Dermis microvascular lymphatic vessel endothelial cell (primary cell): ENCODE measurements around the gene PURA. TPM values are rescaled to one million over a fixed set of nuclear protein-coding genes. Genes with fewer than 3 reads are reported as not detected.

ENCODE experiments used
- DNase-seq, 2 donors: peaks; one replicate each; pipeline versions ENCODE4 v3.0.0 to v3.0.0-alpha.2; 2010; ENCODE audit warnings: low read depth in 2 of 2
- total RNA-seq: library from RNA; depleted of rRNA; stranded (reverse); fragments of >200 nt; gene quantifications from 2 replicates; pipeline ENCODE4 v1.2.1, GENCODE V29; 2014

Gene PURA
- total RNA-seq = 4.5 and 7.0 TPM in 2 replicates

DNA sequence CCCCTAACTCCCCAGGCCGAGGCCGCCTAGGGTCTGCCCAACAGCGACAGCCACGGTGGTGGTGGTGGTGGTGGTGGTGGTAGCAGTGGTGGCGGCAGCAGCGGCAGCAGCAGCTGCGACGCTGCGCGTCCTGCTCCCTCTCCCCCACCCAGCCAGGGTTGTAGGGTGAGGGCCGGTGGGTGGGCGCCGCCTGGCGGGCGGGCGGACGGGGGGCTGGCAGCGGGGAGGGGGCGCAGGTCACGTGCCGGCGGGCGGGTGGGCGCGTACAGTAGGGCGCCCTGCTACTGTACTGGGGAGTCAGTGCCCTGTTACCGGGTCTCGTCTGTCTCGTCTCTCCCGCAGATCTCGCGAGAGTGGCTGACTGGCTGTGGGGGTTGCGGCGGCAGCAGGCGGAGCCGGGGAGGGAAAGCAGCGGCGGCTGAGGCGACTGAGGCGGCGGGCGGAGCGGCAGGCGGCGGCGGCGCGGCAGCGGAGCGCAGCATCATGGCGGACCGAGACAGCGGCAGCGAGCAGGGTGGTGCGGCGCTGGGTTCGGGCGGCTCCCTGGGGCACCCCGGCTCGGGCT is at the start of gene PURA:
PURA (plus strand) TSS at position 411 of the 565 bp plus-strand sequence; CDS start at position 484, 73 bp downstream.
- DNase-seq = peak; percentile 86 to 95

DNA sequence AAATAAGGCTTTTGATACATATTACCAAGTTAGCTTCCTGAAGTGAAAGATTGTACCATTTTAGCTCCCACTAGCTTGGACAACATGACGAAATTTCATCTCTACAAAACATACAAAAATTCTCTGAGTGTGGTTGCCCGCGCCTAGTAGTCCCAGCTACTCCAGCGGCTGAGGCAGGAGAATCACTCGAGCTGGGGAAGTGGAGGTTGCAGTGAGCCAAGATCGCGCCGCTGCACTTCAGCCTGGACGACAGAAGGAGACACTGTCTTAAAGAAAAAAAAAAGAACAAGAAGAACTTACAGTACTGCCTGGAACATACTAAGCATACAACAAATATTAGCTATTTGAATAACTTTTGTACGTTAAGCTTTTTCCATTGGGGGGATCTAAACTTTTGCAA is 41.1 kb upstream of the PURA start:
- no peak for DNase-seq

DNA sequence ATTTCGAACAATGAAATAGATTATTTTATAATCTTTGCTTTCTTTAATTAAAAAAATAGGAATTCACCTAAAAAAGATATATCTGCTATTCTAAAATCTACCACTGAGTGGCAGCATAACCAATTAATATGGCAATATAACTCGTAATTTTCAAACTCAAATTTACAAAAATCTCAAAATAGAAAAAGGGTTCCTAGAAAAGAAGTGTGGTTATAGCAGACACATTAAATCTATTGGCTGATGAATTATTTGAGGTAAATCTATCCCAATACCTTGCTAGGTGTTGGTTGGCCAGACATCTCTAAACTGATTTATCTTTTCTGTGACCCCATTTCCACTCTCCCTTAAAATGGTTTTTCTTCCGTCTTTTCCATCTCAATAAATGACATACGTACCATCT is 40.6 kb upstream of the PURA start:
- peak in 1 of 2 donors; percentile 17 for DNase-seq

DNA sequence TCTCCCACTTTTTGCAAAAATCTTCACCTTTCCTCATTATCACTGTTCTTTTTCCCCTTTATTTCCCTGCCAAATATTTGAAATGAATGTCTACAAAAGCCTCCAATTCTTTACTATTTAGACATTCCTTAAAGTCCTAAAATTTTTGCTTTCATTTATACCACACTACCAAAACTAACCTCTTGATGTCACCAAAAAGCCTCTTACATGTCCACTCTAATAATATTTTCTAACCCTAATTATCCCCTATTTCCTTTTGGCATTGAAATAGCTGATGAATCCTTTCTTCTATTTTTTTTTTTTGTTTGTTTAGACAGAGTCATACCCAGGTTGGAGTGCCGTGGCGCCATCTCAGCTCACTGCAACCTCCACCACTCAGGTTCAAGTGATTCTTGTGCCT is 38.5 kb upstream of the PURA start:
- no peak for DNase-seq

DNA sequence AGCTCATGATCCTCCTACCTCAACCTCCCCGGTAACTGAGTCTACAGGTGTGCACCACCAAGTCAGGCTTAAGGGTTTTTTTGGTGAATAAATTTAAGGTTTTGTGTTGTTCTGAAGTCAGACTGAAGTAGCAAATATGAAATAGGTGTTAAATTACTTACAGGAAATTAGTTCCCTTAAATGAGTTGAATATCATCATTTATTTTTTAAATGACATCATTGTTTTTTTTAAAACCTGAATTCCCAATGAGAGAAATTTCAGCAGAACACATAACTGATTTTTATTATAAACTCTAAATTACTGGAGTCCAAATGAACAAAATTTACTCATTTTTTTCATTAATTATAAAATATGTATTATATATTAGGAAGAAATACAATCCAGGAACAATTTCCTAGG is 37.8 kb upstream of the PURA start:
- no peak for DNase-seq

DNA sequence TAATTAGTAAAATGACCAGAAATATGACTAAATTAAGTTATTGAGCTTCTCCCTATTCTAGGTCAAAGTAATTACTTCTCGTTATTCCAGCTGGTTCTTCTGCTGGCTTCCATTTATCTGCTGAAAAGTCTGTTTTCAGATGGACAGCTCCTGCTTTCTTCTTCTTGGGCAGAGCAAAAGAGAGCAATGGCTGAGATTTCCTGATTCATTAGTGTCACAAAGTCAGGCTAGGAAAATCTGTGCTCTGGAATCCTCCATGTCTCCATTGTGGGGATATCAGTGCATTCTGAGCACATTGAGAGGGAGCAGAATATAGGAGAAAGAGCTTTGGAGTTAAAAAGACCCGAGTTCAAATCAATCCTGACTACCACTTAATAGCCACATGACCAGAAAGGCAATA is 37.1 kb upstream of the PURA start:
- no peak for DNase-seq

DNA sequence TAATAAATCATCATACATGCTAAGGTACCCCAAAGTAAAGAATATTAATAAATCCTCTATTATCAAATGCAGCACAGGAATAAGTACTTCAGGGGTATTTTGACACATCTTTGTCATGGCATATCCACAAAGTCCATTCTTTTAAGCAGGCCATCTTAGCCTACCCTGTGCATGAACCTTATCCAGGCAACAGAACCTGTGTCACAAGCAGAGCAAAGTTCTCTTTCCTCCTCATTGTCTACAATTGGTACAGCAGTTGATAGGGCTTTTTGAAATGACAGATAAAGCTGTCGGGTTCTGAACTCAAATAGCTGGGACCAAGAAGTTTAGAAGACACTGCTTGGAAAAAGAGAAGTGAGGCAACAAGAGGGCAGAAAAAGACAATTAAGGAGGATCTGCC is 30.8 kb upstream of the PURA start:
- no peak for DNase-seq

DNA sequence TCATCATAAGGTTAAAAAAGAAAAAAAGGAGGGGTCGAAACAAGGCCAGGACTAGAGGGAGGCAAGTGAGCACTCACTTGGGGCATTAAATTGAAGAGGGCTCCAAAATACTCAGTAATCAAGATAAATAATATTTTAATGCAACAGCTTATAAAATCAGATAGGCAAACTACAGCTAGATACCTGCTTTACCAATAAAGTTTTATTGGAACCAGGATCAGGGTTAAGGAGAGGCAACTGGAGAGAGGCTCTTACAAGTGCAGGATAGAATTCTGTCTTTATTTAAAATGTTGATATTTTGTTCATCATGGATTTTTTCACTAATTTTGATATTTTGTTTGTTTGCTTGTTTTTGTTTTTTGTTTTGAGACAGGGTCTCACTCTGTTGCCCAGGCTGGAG is 30.3 kb upstream of the PURA start:
- no peak for DNase-seq

DNA sequence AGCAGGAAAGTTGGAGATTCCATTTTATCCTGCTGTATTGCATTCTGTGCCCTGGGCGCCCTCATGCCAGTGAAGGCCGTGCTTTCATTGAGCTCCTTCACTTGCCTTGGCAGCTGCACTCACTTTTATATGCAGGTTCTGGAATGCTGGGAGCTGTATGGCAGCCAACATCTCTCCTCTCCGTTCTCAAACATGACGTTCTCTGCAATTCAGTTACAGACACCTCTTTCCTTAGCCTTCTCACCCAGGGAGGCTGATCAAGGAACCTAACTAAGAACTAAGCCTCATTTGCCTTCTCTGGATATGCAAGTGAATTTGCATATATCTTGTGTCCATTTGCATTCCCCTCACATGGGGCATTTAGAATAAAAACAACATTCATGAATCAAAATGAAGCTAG is 29.4 kb upstream of the PURA start:
- DNase-seq = no peak

DNA sequence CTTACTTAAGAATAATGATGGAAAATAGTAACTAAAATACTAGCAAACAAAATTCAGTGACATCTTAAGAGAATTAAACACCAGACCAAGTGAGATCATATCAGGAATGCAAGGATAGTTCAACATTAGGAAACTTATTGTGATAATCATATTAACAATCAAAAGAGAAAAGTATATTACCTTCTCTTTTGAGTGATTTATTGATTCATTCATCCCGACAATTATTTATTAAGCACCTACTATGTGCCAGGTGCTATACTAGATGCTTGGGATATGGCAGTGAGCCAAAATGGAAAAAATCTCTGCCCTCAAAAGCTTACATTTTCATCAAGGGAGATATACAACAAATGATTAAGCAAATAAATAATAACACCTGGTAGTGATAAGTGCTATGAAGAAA is 23.7 kb upstream of the PURA start:
- no peak for DNase-seq

DNA sequence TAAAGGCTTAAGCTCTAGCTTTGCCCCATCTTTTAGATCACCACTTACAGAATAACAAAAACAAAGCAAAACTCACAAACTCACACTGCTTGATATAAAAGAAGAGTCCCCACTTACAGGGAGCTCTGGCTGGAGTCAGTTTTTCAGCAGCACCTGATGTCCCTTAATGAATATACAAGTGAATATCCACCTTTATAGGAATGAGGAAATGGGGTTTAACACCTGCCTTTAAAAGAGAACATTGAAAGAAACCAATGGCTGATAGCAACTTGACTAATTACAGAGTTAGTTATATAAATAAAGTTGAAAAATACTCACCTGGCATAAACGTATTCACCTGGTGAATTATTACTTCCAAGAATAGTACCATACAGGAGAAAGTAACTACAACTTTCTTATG is 20.7 kb upstream of the PURA start:
- DNase-seq = no peak

DNA sequence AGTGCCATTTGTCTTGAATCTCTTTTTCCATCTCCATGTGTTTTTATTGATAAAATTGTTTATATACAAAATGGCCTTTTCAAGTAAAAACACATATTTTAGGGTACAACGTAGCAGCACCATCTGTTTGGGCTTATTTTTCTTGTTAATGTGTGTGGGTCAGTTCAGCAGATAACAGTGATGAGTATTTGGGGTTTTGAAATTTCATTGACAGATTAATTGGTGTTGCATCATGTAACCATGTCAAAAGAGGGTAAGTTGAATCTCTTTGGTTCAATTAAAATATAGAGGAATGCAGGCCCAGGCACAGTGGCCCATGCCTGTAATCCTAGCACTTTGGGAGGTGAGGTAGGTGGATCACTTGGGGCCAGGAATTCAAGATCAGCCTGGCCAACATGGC is 20.0 kb upstream of the PURA start:
- no peak for DNase-seq

DNA sequence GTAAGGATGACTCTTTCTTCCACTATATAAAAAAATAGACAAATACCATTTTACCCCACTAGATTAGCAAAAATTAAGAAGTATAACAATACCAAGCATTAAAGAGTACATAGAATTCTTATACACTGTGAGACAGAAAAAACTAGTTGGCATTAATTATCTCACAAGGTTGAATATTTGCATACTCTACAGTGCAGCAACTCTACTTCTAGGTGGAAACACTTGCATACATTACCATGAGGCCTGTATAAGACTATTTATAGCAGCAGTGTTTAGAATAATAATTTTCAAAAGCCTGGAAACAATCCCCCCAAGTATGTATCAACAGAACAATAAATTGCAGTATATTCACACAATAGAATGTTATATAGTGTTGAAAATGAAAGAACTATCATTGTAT is 19.0 kb upstream of the PURA start:
- no peak for DNase-seq

DNA sequence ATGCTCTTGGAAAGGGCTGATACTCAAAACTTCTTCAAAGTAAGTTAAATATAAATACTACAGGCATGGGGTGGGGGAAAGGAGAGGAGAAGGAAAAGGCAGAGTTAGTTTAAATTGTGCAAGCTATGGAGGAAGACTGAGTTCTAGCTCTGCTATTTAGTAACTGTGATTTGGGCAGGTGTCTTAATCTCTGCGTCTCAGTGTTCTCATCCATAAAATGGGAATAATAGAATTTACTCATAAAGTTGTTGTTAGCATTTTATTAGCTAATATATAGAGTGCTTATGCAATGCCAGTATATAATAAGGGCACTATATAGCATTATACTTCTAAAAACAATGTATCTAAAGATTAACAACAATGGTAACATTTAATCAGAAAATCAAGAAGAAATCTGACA is 12.7 kb upstream of the PURA start:
- DNase-seq = no peak

DNA sequence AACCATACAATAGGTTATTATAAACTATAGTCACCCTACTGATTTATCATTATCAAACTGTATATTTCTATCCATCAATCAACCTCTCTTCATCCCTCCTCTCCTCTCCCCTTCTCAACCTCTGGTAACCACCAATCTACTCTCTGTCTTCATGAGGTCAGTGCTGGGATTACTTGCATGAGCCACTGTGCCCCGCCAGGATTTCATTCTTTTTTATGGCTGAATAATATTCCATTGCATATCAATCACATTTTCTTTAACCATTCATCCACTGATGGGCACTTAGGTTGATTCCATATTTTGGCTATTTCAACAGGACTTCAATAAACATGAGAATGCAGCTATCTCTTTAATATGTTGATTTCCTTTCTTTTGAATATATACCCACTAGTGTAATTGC is 10.8 kb upstream of the PURA start:
- DNase-seq = no peak

DNA sequence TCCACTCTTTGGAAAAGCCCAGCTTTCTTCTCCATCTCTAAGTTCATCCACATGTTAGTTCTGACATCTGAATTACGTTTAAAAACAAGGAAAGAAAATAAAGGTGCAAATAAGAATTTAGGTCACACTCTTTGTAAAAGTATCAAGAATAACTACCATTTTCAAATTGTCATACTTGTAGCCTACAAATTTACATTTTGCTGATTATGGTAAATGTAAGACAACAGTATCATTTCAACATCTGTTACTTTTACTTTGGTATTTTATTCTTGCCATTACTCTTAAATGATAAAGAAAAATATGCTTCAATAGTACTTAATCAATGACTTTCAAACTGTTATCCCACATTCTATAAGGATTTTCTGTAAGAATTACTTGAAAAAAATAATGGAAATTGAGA is 9.8 kb upstream of the PURA start:
- DNase-seq = no peak

DNA sequence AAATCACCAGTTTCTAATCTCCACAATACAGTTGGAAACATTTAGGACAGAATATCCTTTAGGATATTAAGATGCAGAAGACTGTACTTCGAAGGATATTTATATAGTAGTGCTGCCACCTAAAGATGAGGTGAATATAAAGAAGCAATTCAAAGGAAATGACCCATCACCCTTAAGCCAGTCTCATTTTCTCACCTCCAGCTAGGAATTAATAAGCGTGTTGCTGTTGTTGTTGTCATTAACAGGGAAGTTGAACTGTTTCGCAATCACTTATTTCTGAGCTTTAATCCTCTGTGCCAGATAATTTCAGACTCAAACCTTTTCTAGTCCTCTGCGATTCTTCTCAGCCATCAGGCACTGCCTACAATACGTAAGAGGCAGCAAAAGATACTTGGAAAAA is 7.8 kb upstream of the PURA start:
- no peak for DNase-seq

DNA sequence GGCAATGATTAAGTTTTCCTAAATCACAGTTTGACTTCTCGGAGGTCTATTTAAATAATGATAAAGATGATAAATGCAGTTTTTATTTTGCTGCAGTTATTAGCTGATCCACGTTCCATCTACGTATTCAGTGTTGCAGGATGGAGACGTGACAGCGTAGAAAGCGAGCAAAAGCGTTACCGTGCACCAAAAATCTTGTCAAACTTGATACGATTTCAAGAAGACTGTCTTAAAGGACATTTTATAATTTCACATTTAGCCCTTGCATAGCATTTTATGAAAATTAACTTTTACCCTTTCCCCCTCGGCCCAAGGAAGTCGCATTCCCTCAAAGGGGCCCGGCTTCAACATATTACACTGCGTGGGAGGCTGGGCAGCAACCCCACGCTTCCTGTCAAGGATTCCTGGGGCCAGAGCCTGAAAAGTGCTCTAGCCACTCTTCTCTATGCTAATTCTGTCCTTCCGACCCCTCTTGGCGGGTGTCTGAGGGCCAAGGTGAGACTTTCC is 7.1 kb upstream of the PURA start:
- DNase-seq = no peak

DNA sequence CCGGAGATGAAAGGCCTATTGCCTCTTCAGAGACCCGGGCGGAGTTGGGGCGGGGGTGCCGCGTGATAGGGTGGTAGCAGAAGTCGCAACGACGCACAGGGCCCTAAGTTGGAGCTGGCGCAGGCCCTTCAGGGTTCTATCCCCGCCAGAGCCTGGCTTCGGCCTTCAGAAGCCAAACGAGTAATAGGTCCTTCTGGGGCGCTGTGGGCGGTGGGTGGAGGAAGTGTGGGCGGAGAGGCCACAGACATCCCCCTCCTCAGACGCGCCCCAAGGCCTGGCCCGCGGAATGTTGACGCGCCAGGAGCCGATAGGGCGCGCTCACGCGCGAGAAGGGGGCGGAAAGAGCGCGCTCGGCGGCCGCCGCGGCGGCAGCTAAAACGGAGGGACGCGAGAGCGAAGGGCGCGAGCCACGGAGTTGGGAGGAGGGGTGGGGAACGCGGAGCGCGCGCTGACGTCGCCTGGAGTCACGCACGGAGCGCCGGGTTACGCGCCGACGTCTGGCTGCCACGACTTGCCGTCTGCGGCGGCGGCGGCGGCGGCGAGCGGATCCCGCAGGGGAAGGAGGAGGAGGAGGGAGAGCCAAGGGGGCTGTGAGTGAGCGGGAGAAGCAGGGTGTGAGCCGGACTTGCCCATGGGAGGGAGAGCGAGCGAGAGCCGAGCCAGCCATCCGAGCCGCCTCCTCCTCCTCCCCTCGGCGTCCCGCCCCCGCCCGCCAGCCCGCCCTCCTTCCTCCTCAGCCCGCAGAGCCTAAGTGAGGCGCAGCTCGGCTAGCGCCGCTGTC is 6.4 kb upstream of the PURA start:
- DNase-seq = peak; percentile 65 to 94

DNA sequence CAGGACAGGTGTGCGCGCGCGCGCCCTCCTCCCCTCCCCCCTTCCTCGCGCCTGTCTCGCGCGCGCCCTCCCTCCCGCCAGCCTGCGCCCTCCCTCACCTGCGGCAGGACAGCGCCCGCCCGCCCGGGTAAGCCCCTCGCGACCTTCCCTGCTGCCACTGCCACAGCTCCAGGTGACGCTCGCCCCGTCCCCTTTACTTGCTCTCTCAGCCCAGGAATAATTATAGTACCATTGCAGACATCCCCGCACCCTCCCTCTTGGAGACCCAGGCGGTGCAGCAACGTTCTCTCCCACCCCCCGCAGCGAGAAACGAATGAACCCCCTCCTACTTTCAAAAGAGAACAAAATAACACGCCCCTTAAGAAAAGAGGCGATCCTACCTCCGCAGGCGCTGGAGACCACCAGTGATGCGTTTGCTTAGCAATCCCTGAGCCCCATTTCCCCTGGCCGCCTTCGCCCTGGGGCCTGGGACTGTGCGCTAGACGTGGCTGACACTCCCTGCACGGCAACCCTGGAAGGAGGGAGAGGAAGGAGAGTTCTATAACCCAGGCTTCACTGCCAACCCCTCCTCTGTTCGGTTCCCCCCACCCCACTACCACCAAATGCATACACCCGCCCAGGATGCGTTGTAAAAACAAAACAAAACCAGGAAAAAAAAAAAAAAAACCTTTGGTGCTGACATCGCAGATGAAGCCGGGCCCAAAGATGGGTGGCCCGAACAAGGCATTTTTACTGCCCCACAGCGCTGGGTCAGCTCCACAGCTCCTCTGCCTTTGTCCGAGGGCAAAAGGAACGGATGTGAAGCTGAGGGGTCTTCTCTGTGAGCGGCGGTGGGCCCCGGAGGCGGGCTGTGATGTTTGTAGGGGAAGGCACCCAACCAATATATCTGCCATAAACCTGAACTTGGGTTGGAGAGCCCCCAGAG is 5.6 kb upstream of the PURA start:
- no peak for DNase-seq

DNA sequence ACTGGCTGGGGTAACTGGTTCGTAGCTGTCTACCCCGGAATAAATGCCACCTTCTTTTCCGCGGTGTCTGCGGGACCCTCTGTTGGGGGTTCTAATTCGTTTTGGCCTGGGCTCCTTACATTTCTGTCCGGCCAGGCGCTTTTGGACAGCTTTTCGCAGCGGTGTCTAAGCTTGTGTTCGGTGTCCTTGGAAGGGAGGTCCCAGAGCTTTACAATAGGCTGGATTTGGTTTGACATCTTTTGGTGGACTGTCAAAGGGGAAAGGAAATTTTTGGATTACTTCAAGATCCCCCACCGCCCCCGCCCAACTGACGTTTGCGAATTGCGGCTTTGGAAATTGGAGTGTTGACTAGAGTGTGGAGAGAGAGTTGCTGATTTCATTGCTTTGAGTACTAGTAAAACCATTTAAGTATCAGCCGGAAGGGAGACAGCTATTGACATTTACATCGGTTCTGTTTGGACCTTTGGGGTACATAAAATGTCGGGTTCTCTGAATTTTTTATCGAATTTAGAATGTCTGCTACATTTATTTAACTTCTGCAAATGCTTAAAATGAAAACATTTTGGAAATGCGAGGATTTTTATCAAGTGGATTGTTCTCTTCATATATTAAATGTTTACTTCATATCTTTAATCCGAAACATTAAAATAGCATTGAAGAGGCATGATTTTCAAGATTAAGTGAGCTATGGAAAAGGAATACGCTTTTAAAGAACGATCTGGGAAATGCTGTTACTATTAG is 4.7 kb upstream of the PURA start:
- no peak for DNase-seq
